Stromal cell of bone marrow (primary cell): ENCODE data around the gene DBR1.
A peak's percentile ranks its signal among the peaks of the same experiment; 100 is the strongest.

Source experiments
- DNase-seq: peaks from one replicate; pipeline ENCODE4 v3.0.0-alpha.2; 2012; ENCODE audit warnings: low read depth

Gene DBR1, protein sequence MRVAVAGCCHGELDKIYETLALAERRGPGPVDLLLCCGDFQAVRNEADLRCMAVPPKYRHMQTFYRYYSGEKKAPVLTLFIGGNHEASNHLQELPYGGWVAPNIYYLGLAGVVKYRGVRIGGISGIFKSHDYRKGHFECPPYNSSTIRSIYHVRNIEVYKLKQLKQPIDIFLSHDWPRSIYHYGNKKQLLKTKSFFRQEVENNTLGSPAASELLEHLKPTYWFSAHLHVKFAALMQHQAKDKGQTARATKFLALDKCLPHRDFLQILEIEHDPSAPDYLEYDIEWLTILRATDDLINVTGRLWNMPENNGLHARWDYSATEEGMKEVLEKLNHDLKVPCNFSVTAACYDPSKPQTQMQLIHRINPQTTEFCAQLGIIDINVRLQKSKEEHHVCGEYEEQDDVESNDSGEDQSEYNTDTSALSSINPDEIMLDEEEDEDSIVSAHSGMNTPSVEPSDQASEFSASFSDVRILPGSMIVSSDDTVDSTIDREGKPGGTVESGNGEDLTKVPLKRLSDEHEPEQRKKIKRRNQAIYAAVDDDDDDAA

DNA sequence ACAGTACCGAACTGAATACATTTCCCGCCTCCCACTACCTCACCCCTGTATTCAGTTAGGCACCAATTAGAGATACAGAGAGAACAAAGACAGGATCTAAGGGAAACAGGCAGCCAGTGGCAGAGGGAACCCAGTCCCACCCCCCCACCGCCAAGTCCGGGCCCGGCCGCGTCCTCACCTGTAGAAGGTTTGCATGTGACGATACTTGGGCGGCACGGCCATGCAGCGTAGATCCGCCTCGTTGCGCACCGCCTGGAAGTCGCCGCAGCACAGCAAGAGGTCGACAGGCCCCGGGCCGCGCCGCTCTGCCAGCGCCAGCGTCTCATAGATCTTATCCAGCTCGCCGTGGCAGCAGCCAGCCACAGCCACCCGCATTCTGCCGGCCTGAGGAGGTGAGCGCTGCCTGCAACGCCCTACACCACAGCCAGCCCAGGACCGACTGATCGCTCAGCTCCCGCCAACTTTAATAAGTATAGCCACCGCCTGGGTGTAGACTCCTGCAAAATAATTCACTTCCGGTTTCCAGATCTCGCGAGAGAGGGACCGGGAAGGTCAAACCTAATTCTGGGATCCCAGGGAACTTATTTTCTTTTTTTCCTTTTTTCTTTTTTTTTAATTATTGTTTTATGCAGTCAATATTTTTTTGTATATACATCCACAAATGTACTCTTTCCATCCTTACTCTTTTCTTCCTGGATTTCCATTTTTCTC is at the start of gene DBR1:
DBR1 (minus strand) TSS at position 501 of the 711 bp plus-strand sequence; CDS start at position 375, 126 bp downstream.
- DNase-seq, result peak; percentile 74

DNA sequence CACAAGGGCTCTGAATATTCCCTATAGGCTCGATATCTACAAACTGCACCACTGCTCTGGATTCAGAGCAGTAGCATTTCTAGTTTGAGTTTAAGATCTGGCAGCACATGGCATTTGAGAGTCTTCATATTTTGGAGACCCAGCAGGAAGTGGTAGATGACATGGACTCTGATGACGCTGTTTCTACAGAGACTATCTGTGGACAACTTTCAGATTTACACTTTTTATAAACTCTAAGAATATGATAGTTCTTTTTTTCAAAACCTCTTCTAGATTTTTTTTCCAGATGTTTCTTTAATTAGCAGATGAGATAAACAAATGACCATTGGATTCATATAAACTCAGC is 48.2 kb upstream of the DBR1 start:
- DNase-seq, result no peak

DNA sequence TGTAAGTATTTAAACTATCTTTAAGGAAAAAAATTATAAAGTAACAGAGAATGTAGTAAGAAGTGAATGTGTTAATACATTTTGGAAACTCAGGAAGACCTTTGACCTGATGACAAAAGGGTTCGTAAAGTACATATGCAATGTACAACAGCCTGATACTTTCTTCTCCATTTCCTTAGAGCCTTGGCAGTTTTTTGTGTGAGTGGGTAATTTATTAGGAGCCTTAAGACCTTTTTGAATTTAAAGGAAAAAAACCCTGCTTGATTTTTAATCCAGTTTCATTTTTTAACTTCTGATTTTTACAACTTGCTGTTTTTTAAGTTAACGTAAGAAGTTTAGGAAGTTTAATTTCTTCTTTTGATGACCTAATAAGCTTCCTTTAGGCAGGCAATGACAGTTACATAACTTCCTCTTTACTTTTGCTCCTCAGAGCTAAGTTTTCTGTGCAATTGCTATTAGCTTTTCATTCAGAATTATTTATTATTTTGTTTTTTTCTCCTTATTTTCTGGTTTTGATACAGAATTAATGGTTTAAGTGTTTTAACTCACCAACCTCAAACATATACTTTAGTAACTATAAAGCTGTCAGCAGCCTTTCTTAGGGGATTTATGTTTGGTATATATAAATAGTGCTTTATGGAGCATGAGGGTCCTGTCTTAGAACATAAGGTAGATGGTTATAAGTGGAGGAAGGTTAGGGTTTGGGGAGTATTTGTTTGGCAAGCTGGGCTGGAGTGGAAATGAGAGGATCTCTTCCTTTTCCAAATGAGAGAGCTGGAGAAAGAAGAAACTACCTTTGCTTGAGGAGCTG is 47.6 kb upstream of the DBR1 start:
- no peak for DNase-seq

DNA sequence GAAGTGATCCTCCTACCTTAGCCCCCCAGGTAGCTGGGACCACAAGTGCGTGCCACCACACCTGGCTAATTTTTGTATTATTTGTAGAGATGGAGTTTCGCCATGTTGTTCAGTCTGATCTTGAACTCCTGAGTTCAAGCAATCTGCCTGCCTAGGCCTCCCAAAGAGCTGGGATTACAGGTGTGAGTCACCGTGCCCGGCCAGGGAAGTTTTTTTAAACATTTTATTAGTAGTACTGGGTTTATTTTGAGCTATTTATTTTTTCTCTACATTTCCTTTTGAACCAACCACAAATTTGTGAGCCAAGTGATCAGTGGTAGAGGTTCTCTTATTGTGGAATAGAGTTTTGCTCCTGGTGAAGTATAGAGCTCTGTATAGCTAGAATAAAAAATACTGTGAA is 46.1 kb upstream of the DBR1 start:
- no peak for DNase-seq

DNA sequence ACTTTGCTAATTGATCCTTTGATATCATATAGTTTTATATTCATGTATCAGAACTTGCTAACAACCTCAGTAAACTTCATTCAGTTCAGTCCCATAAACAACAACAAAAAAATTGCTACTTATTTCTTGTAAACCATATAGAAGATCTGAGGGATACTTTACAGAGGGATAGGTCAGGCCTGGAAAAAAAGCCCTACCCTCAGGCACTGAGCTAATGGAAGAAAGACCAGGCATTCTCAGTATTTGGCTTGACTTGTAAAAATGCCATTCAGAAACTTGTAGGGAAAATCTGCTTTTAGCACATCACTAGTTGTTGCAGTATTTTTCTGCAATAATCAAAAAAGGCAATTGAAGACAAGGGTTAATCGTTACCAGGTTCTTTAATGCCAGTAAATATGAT is 45.5 kb upstream of the DBR1 start:
- DNase-seq, result no peak

DNA sequence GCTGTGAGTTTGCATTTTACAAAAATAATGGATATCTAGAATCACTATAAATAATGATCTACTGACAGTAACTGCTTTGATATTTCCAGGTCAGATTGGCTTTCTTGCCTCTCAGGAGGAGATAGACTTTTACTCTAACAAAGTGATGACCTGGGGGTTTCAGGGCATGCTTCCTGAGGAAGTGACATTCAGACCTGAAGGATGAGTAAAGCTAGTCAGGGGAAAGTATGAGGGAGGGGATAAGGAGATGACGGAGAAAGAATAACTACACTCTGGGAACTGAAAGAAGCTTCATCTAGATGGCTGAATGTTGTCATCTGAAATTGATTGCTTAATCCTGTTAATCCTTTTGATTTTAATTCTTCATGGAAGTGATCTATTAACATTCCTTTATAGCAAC is 44.5 kb upstream of the DBR1 start:
- no peak for DNase-seq

DNA sequence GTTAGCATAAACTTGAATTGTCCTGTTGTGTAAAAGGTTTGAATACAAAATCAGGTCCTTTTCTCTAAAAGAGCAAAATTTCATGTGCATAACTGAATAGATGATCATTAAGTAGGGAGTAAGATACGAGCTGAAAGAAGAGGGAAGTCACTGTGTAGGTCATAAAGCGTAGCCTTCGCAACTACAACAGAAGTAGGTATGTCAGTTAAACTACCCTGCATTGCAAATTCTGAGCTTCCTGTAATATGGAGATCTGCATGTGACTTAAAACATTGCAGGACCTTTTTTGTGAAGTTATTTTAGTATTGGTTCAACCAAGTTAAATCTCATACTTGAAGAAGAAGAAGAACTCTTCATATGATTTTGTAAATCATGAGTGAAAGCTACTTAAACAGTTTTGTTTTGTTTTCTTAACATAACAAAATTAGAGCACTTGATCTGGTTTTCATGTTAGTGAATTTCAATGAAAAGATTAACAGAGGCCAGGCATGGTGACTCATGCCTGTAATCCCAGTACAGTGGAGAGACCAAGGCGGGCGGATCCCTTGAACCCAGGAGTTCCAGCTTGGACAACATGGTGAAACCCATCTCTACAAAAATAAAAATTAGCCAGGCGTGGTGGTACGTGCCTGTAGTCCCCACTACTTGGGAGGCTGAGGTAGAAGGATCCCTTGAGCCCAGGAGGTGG is 38.8 kb upstream of the DBR1 start:
- no peak for DNase-seq

DNA sequence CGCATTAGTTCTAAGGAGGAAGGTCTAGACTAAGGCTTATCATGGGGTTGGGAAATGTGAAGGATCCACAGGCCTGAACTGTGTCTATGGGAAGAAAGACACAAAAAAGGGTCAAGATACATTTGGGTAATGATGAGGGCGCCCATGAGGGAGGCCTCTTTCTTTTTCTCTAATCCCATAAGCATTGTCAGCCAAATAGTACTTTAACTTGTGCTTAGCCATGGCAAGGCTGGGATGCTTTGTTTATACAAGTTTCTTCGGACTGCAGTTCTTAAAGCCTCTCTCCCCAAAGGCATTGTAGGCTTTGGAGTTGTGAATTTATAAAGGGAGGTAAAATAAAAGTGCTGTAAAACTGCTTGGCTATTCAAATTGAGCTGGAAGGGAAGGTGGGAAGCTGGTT is 35.8 kb upstream of the DBR1 start:
- DNase-seq, result no peak

DNA sequence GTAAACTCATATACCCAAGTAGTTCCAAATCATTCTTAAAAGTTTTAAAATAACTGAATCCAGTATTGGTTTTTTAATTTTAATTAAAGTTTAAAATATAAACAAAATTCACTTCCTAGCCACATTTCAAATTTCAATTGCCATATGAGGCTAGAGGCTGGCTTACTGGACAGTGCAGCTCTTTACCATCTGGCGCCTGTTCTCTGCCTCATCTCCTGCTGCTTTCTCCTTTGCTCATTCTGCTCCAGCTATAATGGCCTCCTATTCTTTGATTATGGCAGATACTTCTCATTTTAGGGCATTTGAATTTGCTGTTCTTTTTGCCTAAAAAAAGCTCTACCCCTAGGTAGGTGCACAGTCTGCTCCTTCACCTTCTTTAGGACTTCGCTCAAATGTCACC is 31.5 kb upstream of the DBR1 start:
- no peak for DNase-seq

DNA sequence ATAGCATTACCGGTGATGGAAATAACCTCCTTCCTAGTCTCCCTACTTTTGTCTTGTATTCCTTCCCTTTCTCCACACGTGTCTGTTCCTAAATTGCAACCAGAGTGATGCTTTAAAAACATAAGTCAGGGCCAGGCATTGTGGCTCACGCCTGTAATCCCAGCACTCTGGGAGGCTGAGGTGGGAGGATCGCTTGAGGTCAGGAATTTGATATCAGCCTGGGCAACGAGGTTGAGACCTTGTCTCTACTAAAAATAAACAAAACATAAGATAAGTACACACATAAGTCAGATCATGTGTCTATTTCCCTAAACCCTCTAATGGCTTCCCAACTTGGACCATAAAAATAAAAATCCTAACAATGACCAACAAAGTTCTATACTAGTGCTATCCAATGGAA is 30.8 kb upstream of the DBR1 start:
- no peak for DNase-seq

DNA sequence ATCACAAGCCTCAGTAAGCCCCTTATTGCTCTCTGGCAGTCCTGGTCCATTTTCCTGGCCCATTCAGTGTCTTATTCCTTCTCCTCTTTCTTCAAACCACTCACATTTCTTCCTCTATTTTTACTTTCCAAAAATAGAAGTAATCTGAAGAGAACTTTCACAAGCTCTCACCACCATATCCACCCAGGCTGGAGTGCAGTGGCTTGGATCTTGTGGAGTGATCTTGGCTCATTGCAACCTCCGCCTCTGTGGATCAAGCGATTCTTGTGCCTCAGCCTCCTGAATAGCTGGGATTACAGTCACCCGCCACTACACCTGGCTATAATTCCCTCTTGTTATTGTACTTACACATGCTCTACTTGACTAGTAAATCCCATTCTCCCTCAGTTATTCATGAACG is 29.2 kb upstream of the DBR1 start:
- DNase-seq, result no peak

DNA sequence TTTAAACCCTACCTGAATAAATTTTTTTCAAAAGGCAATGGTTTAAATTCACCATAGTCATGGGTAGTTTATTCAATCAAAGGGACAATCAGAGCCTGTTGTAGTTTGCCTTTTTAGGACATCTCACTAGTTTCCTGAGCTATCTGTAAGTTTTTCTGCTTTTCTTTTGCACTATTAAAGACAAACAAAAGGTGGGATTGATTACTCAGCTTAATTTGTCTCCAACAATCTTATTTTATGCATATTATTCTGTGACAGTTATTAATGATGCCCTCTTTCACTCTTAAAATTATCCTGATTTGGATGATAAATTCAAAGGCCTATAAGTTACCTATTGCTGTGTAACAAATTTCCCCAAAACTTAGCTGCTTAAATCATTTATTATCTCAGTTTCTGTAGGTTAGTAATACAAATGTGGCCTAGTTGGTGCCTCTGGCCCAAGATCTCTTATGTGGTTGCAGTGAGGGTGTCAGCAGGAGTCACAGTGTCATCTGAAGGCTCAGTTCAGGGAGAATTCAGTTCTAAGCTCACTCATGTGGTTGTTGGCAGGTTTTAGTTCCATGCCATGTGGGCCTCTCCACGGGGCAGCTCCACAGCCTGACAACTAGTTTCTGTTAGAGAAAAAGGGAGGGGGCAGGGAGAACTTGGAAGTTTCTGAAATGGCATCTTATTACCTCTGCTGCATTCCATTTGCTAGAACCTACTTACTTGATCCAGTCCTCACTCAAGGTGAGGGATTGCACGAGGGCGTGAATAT is 28.4 kb upstream of the DBR1 start:
- no peak for DNase-seq

DNA sequence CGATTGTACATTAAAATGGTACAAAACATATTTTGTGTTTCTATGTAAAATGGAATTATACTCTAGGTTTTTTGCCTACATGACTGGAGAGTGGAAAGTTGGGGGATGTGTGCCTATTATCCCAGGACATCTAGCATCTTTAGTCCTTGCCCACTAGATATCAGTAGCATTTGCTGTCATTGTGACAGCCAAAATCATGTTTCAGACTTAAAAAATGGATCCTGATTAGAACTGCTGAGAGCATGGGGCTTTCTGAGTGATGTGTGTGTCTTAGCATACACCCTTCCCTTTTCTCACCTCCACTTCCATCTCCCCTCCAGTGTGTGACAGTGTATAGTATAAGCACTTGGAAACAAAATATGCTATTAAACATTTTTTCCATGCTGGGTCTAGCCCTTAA is 25.7 kb upstream of the DBR1 start:
- no peak for DNase-seq

DNA sequence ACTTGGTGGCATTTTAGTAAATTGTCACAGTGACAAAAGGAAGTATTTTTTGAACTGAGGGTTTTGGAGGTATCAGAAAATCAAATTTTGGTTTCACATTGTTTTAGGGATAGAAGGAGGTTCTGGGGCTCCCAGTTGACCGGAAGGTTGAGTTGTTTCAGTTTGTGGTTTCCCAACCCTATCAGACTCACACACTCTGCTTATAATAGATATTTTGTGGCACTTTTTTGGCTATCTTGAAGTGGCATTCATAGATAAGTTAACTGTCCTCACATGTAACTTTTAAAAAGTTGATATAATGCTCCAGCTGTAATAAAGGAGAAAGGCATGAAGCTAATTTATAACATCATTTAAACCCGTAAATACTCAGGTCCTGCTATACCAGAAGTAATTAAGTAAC is 25.1 kb upstream of the DBR1 start:
- DNase-seq, result no peak

DNA sequence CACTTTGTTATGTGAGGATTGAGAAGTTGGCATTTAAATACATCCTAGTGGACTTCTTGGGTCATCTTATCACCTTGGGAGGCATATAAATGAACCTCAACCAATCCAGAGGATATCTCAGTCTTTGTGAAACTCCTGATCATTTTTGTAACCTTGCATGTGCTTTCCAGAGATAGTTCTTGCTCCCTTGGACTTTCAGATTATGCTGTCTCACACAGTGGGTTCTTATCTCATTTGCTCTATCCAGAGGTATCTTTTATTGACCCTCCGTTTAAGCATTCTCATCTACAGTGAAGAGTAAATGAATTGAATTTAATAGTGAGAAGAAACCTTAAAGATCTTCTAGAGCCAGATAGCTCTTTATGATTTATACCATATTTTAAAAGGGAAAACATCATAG is 22.8 kb upstream of the DBR1 start:
- no peak for DNase-seq

DNA sequence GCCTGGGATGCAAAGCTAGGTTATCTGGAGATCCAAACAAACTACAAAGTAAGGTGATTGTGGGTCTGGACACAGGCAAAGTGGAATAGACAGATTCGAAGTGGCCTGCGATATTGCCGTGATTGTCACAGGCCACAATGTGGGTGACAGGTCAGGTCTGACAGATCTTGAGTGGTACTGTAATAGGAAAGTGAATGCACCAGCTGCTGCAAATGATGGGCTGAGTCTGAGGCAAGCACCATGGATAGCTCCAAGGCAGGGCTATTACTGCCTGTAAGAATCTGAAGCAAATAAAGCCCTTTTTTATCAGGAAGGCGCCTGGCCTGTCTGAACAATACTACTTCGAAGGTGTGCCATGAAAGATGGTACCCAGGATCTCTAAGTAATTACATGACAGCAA is 22.3 kb upstream of the DBR1 start:
- no peak for DNase-seq

DNA sequence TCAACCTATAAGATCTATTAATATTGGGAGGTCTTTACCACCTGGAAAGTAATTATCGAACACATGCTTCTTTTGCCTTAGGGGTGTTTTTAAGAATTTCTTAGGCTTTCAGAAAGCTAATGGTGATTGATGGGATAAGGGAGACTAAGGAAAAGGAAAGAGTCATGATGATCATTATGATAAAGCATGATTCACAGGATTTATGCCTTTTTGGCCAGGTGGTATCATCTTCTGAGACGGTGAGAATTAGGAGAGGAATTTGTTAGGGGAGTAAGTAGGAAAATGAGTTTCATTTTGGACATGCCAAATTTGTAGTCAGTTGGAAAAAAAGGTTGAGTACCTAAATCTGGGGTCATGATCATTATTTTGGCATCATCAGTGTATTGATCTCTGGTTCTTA is 21.3 kb upstream of the DBR1 start:
- no peak for DNase-seq

DNA sequence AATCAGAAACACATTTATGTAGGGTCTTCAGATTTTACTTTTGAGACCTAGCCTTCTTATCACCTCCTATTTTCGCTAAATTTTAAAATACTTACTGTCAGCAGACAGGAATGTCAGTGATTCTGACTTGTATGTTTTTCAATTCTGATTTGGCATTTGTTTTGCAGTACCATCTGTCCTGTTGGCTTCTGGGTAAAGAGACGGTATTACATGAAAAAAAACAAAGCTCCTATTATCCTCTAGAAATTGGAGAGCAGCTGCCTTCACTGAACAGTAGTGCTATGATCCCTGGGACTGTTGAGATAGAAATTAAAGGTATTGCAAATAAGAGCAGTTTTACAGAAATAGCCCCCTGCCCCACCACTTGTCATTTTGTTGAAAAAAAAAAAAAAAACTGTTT is 20.8 kb upstream of the DBR1 start:
- DNase-seq, result no peak

DNA sequence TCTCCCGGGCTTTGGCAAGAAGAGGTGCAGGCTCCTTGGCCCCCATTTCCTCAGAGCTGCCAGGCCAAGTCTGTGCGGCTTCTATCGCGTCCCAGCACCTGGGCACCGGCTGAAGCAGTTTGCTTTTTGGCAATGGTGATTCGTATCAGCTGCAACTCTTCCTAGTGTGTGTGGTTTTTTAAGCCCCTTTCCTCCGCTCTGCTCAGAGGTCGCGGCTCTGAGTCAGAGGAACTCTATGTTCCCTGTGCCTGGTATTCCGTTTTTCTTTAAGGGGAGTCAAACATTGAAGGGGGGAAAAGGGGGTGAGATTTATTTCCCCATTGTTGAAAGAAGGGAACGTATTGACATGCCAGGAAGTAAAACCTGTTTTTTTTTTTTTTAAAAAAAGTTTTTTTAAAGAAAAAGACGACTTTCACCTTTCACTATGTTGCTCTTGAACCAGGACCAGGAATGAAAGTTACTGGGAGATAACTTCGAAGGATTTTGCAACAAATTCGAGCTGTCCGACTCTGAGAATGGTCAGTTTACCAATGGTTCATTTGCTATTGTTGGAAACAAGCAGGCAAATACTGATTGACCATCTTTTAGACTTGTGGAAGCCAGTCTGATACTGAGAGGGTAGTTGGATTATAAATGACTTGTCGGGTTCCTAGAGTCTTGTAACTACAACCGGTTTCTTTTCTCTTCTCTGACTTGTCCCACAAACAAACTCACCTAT is 13.5 kb upstream of the DBR1 start:
- no peak for DNase-seq

DNA sequence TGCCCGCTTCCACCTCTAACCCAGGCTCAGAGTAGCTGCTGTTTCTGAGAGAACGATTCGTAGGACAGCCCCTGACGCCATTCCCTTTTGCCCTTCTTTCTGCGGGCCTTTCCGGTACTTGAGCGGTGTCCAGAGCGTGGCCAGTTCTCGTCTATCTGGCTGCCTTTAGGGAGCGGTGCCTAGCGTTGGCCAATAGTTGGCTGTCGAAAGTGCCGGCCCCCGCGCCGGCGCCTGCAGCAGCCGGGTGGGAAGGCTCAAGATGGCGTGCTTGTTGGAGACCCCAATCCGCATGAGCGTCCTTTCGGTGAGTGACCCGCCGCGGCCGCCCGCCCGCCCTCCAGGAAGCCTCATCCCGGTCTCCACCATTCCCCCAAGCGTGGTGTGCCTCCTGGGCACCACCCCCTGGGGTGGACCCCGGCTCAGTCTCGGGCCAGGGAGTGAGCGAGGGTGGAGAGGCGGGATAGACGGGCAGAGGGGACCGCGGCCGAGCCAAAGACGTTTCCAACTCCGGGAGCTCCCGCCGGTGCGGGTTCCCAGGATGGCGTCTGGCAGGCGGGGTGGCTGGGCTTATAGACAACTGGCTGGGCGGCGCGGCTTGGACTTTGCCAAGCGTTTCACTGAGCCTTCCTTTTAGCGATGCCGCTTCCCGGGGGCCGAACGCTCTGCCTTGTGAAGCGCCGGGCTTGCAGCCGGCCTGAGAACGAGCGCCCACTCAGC is 12.7 kb upstream of the DBR1 start, which contains the start of gene ARMC8:
ARMC8 (plus strand) TSS at position 6 of the 717 bp plus-strand sequence; CDS start at position 260, 254 bp downstream.
- peak; percentile 31 for DNase-seq
